HG03342 (cell line): ENCODE results near the gene GALNT15.

Source experiments
- ATAC-seq: cut with Tn5 transposase; IDR thresholded peaks from one replicate; pipeline ENCODE4 v1.9.1; 2021; ENCODE audit warnings: mild to moderate bottlenecking, moderate library complexity; ENCODE audit not compliant: unreplicated experiment

The GALNT15 gene

DNA sequence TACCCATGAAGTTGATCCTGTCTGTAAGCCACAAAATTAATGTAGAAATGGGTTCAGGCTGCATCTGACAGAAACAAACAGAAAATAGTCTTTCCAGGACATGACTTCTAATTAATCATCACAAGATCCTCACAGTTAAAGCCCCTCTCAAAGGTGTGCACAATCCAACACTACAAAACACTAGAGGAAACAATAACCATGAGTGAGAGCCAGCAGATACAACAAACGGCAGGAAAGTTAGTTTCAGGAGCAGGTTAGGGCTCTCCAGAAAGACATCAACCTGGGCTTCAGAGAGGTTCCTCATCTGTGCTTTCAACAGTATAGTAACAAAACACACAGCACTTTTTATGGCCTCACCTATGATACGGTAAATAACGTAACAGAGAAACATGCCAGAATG is 47.5 kb downstream of the GALNT15 start:
- no peak for ATAC-seq

DNA sequence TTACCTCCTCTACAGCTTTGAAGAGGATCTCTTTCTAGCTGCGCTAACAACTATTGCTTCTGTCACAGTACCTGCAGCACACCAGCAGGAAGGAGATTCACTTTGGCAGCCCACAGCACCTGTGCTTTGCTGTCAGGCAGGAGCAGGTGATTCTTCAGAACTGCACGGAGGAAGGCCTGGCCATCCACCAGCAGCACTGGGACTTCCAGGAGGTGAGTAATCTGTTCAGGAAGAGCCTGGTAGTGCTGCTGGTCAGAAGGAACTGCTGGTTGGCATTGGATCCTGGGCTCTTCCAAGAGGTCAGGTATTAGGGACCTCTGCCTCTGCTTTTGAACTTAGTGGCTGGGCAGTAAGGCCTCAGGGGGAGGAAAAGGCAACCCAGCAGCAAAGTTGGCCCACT is 48.1 kb downstream of the GALNT15 start:
- no peak for ATAC-seq

DNA sequence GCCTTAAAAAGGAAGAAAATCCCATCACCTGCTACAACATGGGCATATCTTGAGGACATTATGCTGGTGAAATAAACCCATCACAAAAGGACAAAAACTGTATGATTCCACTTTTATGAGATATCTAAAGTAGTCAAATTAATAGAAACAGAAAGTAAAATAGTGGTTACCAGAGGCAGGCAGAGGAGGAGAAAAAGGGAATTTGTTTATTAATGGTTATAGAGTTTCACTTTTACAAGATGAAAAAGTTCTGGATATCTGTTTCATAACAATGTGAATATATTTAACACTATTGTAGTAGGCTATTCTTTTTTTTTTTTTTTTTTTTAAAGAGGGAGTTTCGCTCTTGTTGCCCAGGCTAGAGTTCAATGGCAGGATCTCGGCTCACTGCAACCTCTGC is 49.8 kb downstream of the GALNT15 start:
- ATAC-seq: no peak

DNA sequence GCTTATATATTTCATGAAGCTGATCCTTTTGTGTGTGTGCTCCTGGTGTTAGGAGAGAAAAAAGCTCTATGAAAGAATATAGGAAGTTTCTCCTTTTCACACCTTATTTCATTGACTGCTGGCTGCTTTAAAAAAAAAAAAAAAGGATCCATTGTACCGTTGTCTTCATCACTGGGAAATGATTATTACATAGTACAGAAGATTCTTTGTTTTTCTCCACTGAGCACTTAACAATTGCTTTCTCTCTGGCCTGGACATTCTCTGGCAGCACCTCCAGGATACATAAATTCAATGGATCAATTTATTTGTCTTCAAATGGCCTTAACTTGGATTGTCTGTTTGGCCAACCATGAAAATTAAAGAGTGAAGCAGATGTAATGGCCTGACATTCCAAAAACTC is 53.1 kb downstream of the GALNT15 start:
- ATAC-seq: no peak

DNA sequence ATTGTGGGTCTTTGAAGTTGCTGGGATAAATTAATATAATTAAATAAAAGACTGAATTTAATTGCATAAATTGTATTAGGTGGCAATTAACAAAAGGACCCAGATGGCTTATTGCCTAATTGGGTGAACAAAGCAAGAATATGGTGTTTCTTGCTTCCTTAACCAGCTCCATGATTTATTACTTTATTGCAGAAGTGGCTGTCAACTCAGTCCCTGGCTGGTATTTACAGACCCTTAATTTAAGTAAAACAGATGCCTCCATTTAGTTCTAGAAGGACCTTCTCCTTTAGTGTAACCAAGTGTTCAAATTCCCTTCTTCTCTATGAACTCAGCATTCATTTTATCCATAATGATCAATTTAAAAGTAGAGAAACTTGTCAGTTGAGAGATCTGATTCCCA is 55.2 kb downstream of the GALNT15 start:
- no peak for ATAC-seq

DNA sequence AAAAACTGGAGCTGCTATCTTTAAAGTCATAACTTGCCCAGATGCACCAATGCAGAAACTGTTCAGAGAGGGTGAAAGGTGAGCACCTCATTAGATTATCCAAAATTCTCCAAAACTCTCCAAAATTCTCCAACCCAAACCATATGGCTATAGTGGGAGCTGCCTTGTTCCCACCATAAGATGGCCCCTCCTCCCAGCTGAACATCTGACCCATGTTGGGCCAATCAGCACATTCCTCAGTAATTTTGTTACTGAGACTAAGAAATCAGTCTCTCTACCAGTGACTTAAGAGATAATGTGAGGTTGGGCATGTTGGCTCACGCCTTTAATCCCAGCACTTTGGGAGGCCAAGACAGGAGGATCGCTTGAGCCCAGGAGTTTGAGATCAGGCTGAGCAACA is 57.5 kb downstream of the GALNT15 start:
- ATAC-seq: no peak

DNA sequence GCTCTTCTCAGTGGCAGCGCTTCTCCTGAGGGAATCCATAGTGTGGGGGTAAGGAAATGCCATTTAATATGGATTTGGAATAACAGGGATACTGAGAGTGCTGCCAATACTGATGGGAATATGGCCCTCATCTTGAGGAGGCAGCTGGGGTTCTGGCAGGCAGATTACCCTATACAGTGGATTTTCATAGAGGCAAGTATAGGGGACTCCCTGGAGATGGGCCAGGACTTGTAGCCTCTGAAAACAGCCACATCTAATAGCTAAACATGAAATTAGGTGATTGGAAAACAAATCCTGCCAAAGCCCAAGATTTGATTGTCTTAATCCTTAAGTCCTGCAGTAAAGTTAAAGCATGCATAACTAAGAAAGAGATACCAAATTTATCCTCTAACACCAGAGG is 59.3 kb downstream of the GALNT15 start:
- ATAC-seq: no peak

DNA sequence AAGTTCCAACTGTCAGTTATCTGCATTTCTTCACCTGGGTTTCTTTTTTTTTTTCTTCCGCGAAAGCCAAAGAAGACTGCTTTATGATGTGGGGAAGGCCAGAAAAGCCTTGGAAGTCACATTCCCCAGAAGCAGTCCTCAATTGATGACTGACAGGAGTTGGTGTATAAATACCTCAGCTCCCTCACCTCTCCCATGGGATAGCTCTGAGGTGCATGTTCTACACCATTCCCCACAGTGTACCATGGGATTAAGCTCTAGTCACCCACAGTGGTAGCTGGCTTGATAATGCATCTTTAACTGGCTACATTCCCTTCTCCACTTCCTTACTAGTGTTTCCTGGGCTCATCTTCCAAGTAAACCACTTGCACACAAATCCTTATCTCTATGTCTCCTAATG is 59.8 kb downstream of the GALNT15 start:
- ATAC-seq: no peak

DNA sequence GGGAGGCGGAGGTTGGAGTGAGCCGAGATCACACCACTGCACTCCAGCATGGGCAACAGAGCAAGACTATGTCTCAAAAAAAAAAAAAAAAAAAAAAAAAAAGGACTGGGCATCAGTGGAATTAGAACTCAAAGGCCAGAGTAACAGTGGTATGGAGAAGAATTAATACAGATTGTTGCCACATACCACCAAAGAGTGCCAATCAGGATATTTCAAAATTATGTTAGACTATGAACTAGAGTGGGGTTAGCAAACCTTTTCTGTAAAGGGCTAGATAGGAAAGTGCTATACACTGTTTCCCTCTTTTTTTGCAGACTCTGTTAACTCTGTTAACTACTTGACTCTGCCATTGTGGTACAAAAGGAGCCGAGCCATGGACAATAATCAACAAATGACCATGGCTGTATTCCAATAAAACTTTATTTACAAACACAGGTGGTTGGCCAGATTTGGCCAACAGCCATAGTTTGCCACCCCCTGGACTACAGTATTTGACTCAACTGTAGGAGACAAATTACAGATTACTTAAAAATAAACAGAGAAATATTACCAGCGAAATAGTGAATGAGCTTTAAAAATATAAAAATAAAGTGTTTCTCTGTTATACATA is 61.7 kb downstream of the GALNT15 start:
- ATAC-seq: no peak

DNA sequence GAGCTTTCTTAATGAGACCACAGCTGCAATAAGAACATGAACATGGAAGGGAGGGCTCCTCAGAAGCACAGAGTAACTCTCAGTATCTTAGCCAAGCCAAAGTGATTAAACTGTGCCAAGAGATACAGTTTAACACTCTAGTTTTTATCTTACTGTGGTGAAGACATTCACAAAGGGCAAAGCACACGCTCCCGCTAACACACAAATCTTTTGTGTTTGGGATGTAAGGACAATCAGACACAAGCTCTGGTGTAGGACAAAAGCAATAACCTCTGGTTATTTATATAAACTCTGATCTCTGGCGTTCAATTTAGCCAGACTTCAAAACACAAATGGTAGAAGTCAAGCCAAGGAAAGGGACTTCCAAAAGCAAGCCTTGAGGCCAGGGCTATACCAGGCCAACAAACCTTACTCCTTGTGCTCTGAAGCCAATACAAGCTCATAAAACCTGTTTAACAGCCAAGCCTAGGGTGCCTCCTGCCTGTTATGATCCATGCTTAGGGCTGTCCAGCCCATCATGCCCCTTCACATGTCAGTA is 62.4 kb downstream of the GALNT15 start:
- ATAC-seq: no peak

DNA sequence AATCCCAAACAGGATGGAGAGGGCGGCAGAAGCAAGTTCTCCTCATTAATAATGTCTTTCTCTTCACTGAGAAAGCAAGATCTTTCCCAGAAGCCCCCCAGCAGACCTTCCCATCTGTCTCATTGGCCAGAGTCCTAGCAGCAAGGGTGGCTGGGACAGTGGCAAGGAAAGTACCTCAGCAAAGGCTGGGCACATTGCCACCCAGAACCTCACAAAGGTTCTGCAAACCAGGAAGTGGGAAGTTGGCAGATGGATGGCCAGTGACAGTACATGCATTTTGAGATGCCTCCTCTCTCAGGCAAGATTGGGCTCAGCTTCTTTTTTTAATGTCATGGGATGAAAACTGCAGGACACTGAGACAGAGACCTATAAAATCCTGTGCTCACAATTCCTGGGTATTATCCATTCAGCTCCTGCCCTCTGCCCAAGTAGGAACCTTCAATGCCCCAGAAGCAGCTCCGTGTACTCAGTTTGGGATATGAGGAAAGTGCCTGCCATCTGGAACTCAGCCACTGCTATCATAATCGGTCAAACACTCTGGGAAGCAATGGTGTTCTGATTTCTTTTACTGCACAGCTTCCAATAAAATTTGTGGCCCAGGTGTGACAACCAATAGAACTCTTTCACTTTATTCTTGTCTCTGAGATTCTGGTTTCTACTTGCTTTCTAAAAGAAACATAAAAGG is 64.7 kb downstream of the GALNT15 start:
- no peak for ATAC-seq

DNA sequence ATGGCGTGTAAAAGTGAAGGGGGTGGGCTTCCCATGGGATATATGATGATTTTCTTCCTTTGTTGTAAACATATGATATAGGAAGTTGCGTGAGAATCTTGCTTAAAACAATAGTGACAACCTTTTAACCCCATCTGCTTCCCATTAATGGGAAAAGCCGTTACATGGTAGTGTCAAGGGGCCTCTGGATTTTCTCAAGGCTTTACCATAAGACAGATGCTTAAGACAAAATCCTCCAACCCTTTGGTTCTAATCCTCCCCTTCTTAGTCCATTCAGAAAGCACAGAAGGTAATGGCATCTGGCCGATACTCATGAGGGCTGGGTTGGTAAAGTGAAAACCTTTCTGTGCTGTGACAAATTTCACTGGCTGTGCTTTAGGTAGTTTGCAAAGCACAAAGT is 65.3 kb downstream of the GALNT15 start:
- ATAC-seq: no peak

DNA sequence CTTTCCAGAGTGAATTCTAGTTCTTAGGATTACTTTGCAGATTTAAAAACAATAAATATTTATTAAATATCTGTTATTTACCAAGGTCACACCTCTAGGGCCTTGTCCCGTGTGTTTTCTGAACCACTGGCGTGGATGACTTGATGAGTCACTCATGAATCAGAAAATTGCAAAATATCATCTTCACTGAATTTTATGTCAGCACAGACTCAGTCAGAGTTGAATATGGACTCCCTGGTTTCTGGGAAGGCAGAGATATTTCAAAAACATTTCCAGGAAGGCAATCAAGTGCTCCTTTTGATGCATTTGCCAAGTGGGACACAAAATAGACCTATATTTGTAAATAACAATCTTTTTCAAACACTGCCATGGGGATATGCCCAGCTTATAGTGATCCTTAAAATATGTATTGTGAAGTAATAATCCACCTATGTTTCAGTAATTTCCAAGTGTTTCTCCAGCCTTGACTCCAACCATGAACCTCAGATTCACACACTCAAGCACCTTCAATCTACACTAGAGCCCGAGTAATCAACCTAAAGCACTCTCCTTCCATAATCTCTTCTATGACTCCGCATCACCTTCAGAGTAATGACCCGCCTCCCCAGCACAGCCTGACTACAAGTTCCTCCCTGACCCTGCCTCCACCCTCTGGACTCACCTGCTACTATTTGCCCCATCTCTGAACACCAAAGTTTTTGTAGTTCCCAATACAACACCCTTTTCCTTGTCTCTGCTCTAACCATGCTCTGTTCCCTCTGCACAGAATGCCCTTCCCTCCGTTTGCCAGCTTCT is 65.9 kb downstream of the GALNT15 start:
- ATAC-seq: no peak

DNA sequence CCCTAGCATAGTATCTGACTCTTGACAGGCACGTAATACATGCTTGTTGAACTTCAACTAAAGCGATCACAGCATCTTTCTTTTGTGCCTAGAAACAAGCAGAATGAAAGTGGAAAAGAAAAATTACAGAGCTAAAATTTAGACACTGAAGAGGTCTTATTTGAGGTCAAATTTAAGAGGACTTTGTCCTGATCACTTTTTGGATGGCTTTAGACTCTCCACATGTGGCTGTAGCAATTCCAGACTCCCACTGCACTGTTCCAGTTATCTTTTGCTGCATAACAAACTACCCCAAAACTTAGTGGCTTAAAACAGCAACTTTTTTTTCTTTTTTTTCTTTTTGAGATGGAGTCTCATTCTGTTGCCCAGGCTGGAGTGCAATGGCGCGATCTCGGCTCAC is 66.7 kb downstream of the GALNT15 start:
- ATAC-seq: no peak

DNA sequence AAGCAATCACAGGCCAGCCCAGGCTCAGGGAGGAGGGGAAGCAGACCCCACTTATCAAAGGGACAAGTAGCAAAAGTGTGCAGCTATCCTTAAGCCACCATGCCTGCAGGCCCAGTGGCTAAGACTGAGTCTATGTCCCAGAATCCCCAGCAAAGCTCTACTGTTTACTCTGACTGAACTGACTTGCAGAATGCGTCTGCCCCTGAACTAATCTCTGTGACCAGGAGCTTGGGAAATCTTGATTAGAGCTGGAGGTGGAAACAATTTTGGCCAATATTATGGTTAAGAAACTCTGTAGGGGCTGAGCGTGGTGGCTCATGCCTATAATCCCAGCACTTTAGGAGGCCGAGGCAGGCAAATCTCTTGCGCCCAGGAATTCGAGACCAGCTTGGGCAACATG is 67.7 kb downstream of the GALNT15 start:
- no peak for ATAC-seq

DNA sequence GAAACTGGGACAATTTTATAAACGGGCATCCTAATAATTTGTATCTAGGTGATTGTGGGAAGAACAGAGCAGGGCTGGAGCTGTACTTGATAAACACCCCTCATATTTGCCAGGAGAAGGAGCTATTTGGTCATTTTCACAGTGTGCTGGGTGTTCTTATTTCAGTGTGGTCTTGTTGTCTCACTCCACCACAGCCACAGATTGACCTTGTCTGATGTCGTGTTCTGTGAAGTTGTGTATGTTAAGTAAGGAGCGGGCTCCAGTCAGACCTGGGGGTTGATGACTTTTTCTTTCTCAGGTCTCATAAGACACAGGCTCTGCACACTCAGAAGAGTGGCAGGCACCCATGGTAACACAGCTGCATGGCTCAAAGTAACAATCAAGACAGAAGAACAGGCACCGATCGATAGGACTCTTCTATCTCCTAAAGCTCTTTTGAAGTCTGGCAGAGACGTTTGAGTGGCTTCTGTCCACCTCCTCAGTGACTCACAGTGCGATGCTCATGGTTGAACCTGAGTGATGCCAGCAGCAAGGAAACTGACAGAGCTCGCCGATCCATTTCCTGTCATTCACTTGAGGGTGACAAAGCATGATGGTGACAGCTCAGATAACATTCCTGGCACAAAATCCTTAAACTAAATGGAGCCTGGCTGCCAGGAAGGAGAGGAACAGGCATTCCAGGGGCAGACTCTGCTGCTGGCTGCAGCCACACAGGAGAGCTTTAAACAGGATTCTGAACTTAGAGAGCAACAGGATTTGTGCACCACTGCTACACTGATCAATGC is 69.4 kb downstream of the GALNT15 start:
- ATAC-seq: no peak

DNA sequence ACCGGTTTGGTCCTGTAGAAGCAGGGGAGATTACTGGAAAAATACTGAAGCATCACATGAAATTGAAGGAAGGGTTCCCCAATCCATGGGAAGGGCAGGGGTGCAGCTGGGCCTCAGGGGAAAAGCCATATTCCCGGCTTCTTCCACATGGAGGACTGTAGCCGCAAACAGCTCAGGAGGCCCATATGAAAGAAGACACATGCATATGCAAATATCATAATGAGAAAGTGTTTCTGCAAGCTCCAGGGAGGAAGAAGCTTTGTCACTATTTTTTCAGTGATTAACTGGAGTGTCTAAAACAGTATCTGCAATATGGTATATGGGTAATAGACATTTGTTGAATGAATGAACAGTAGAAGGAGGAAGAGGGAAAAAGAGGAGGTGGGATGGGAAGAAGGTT is 71.1 kb downstream of the GALNT15 start:
- ATAC-seq: no peak

DNA sequence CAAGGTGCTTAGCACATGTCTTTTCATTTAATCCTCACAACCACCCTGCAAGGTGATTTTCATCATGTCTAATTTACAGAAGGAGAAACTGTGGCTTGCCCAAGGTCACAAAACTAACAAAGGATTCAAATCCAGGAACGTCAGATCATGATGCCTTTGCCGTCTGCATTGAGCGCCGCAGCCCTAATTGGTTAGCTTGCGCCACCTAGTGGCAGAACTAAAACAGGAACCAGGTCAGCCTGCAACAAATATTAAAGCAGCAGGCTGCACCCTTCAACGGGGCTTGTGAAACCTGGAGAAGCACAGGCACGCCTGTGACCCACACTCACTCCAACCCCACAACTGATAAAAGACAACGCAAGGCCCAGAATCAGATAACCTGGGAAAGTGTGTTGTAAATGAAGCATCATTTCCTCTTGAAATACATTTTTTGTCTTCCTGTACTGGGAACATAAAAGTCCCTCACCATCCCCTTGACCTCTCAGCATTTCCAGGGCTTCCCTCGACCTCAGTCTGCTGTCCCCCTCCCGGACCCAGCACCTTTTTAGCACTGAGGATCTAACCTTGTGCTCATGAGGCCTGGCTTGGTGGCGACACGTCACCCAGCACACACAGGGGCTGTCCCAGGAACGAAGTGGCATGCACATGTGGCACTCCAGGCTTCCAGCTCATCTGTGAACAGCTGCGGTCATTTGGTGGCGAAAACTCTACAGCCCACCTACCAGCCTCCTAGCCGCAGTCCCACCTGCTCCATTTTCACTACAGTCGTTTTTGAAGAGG is 73.0 kb downstream of the GALNT15 start:
- peak; percentile 82 for ATAC-seq

DNA sequence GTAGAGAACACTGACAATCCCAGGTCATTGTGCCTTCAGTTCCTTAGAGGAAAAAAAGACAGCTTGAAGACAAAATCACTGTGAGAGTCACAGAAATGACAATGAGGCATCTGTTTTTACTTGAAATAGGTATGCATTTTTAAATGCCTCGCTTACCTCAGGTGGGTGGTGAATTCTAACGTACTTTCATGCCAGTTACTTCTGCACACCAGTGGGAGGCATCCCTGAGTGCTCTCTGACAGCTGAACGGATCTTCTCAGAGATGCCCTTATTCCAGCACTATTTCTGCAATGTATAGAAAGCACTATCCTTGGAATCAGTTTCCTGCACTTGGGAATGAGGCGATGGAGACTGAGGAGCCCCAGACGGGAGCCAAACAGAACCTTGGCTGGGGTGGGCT is 74.1 kb downstream of the GALNT15 start:
- no peak for ATAC-seq

DNA sequence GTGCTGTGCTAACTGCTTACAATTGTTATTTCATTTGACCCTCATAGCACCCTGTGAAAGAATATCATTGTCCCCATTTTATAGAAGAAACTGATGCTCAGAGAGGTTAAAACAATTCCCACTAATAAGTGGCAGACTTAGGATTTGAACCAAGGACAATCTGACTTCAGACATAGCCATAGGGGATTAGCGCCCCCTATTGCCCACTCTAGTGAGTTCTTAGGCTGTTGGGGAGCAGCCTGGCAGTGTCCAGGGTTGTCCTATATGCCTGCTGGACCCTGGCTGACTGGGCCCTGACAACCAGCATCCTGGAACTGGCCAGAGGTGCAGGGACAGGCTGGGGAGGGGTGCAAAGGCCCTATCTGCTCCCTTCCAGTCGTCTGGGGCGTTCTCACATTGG is 74.9 kb downstream of the GALNT15 start:
- ATAC-seq: no peak
